BJ (cell line): ENCODE measurements around the gene RNASEH2A. TPM values are rescaled to one million over a fixed set of nuclear protein-coding genes. Genes with fewer than 3 reads are reported as not detected.

Source experiments
- CTCF ChIA-PET: fragments of 350-600 bp; formaldehyde crosslinking; extraction: SDS; loops from one replicate; lab custom pipeline; 2021; ENCODE audit warnings: antibody characterized with exemption, inconsistent platforms; lab: Yijun Ruan, JAX
- POLR2A ChIA-PET: fragments of 300-600 bp; sonication (Branson Sonifier 250); formaldehyde crosslinking; extraction: SDS; loops from one replicate; lab custom pipeline; 2021; ENCODE audit warnings: antibody characterized with exemption; lab: Charles Lee
- DNase-seq: peaks from one replicate; pipeline ENCODE4 v3.0.0-alpha.2; 2011; ENCODE audit warnings: low read depth
- H3K27me3 ChIP-seq: 2 replicates; pipeline ENCODE4 v1.6.0; 2011; ENCODE audit warnings: low read length; ENCODE audit not compliant: control insufficient read depth, insufficient read depth
- H3K36me3 ChIP-seq: 2 replicates; pipeline ENCODE4 v1.5.1; 2011; ENCODE audit warnings: low read length; ENCODE audit not compliant: control insufficient read depth, insufficient read depth
- H3K4me3 ChIP-seq: 2 replicates; pipeline ENCODE4 v1.5.1; 2011; ENCODE audit warnings: low read depth, mild to moderate bottlenecking, control low read depth, low read length
- CTCF ChIP-seq: IDR thresholded peaks from 2 replicates; pipeline ENCODE4 v1.5.1; 2011; ENCODE audit warnings: low read depth, mild to moderate bottlenecking, control low read depth, inconsistent platforms, low read length, moderate library complexity; ENCODE audit not compliant: insufficient read depth
- polyA plus RNA-seq: library from polyadenylated mRNA; depleted of rRNA; stranded (reverse); fragments of >200 nt; gene quantifications from 2 replicates; pipeline ENCODE4 v1.2.3, GENCODE V29; 2011

RNASEH2A gene
- polyA plus RNA-seq, 1 experiment: 30.3 TPM

- peaks cover 6% of the 10 kb centered on the region for H3K36me3 ChIP-seq
- H3K4me3 ChIP-seq: no peak overlapping the region
- no peak for TF ChIP-seq CTCF
- no peak for DNase-seq
- POLR2A ChIA-PET: no interaction called here
- no peaks in the 10 kb centered on the region for H3K27me3 ChIP-seq
- CTCF ChIA-PET: interaction anchor here (0.7 to 28.6 kb wide), 13 partner anchors 9 to 290 kb away, joined by 3 to 874 read pairs (median 9); partner anchors contain the start of genes BEST2, HOOK2, JUNB and PRDX2
Measured at GRCh38 chr19:12764698-12765097, 41.7 kb upstream of the RNASEH2A start.

GRCh38 chr19:12766051-12766521 lies 40.3 kb upstream of the RNASEH2A start:
- Histone ChIP-seq H3K27me3 (no peaks in the 10 kb centered on the region), H3K4me3 (peak overlapping the region; percentile 49), H3K36me3 (peaks cover 6% of the 10 kb centered on the region)
- TF ChIP-seq CTCF: peak; percentile 88
- DNase-seq: no peak
- POLR2A ChIA-PET: interaction anchor here (0.6 to 1.2 kb wide), 3 partner anchors 26 to 30 kb away, joined by 3 to 5 read pairs (median 3); partner anchors contain the start of gene JUNB
- CTCF ChIA-PET: interaction anchor here (0.6 to 28.6 kb wide), 31 partner anchors 8 to 202 kb away, joined by 3 to 874 read pairs (median 4); partner anchors contain the start of genes BEST2, DNASE2, FBXW9 and GET3

- no peak for TF ChIP-seq CTCF
- DNase-seq: no peak
- ChIA-PET CTCF (interaction anchor here (1.5 to 28.6 kb wide), 8 partner anchors 10 to 82 kb away, joined by 4 to 874 read pairs (median 41); partner anchors contain the start of genes BEST2, HOOK2, JUNB and PRDX2), POLR2A (no interaction called here)
- no peaks in the 10 kb centered on the region for H3K27me3 ChIP-seq
- H3K4me3 ChIP-seq: no peak overlapping the region
- H3K36me3 ChIP-seq: peaks cover 6% of the 10 kb centered on the region
Measured at GRCh38 chr19:12767150-12767549, 39.2 kb upstream of the RNASEH2A start.

- Histone ChIP-seq H3K4me3 (no peak overlapping the region), H3K36me3 (peaks cover 8% of the 10 kb centered on the region), H3K27me3 (no peaks in the 10 kb centered on the region)
- ChIA-PET CTCF (interaction anchor here (1.5 to 28.6 kb wide), 6 partner anchors 9 to 82 kb away, joined by 4 to 874 read pairs (median 64); partner anchors contain the start of genes BEST2, HOOK2, JUNB and PRDX2), POLR2A (no interaction called here)
- DNase-seq: no peak
- TF ChIP-seq CTCF: no peak
Measured at GRCh38 chr19:12767666-12768065, 38.7 kb upstream of the RNASEH2A start.

GRCh38 chr19:12769689-12770088 lies 36.7 kb upstream of the RNASEH2A start:
- POLR2A ChIA-PET: no interaction called here
- CTCF ChIA-PET: interaction anchor here (2.4 to 28.6 kb wide), 3 partner anchors 9 to 80 kb away, joined by 17 to 874 read pairs (median 355); partner anchors contain the start of genes JUNB, PRDX2, RNASEH2A and THSD8
- TF ChIP-seq CTCF: no peak
- no peak overlapping the region for H3K4me3 ChIP-seq
- peaks cover 2% of the 10 kb centered on the region for H3K36me3 ChIP-seq
- no peak for DNase-seq
- no peaks in the 10 kb centered on the region for H3K27me3 ChIP-seq
